Measurements from ENCODE around the gene RNF167. TPM values are rescaled to one million over a fixed set of nuclear protein-coding genes. Genes with fewer than 3 reads are reported as not detected.

The RNF167 gene
- total RNA-seq, 1 experiment from 2014 or later, result 87.6 TPM

GRCh38 chr17:4940555-4941318 is 669 bp downstream of the RNF167 start:
- H3K4me3 ChIP-seq (ENCODE audit: insufficient read depth, low read depth, low read length), result peak overlapping the region; percentile 89
- DNase-seq, result peak; percentile 92
- H3K27me3 ChIP-seq (ENCODE audit: control insufficient read depth, insufficient read depth, low read length), result no peaks in the 10 kb centered on the region
- peaks cover 33% of the 10 kb centered on the region for H3K36me3 ChIP-seq (replicated peaks; ENCODE audit: control insufficient read depth, insufficient read depth, low read length)

GRCh38 chr17:4941319-4941610 is 1.2 kb downstream of the RNF167 start:
- H3K4me3 ChIP-seq (ENCODE audit: insufficient read depth, low read depth, low read length), result peak overlapping the region; percentile 89; the same call in 1 of the 2 replicates
- no peaks in the 10 kb centered on the region for H3K27me3 ChIP-seq (ENCODE audit: control insufficient read depth, insufficient read depth, low read length)
- H3K36me3 ChIP-seq (replicated peaks; ENCODE audit: control insufficient read depth, insufficient read depth, low read length), result peaks cover 38% of the 10 kb centered on the region
- DNase-seq, result no peak

- Histone ChIP-seq H3K36me3 (replicated peaks; ENCODE audit: control insufficient read depth, insufficient read depth, low read length) (peaks cover 36% of the 10 kb centered on the region), H3K27me3 (ENCODE audit: control insufficient read depth, insufficient read depth, low read length) (no peaks in the 10 kb centered on the region)
Observed at GRCh38 chr17:4942760-4943508, 2.9 kb downstream of the RNF167 start.

GRCh38 chr17:4944163-4944553 is 4.1 kb downstream of the RNF167 start:
- Histone ChIP-seq H3K4me3 (ENCODE audit: insufficient read depth, low read depth, low read length) (no peak overlapping the region), H3K27me3 (ENCODE audit: control insufficient read depth, insufficient read depth, low read length) (no peaks in the 10 kb centered on the region), H3K36me3 (replicated peaks; ENCODE audit: control insufficient read depth, insufficient read depth, low read length) (peaks cover 34% of the 10 kb centered on the region)
- peak; percentile 51 for DNase-seq

More at GRCh38 chr17:4942760-4943508, 2.9 kb downstream of the RNF167 start:
- no peak overlapping the region for H3K4me3 ChIP-seq (ENCODE audit: insufficient read depth, low read depth, low read length)
- DNase-seq, result no peak

- Histone ChIP-seq H3K36me3 (replicated peaks; ENCODE audit: control insufficient read depth, insufficient read depth, low read length) (peaks cover 34% of the 10 kb centered on the region), H3K27me3 (ENCODE audit: control insufficient read depth, insufficient read depth, low read length) (no peaks in the 10 kb centered on the region), H3K4me3 (ENCODE audit: insufficient read depth, low read depth, low read length) (no peak overlapping the region)
- peak; percentile 31 for DNase-seq
Observed at GRCh38 chr17:4944554-4945175, 4.6 kb downstream of the RNF167 start.

GRCh38 chr17:4945176-4945943 is 5.3 kb downstream of the RNF167 start:
- H3K27me3 ChIP-seq (ENCODE audit: control insufficient read depth, insufficient read depth, low read length), result no peaks in the 10 kb centered on the region
- peaks cover 34% of the 10 kb centered on the region for H3K36me3 ChIP-seq (replicated peaks; ENCODE audit: control insufficient read depth, insufficient read depth, low read length)
- DNase-seq, result peak; percentile 72
- H3K4me3 ChIP-seq (ENCODE audit: insufficient read depth, low read depth, low read length), result no peak overlapping the region

GRCh38 chr17:4945944-4946280 is 5.8 kb downstream of the RNF167 start:
- Histone ChIP-seq H3K36me3 (replicated peaks; ENCODE audit: control insufficient read depth, insufficient read depth, low read length) (peaks cover 34% of the 10 kb centered on the region), H3K27me3 (ENCODE audit: control insufficient read depth, insufficient read depth, low read length) (no peaks in the 10 kb centered on the region), H3K4me3 (ENCODE audit: insufficient read depth, low read depth, low read length) (no peak overlapping the region)
- peak; percentile 29 for DNase-seq

GRCh38 chr17:4946312-4946976 is 6.4 kb downstream of the RNF167 start:
- Histone ChIP-seq H3K4me3 (ENCODE audit: insufficient read depth, low read depth, low read length) (peak overlapping the region; percentile 100), H3K36me3 (replicated peaks; ENCODE audit: control insufficient read depth, insufficient read depth, low read length) (peaks cover 34% of the 10 kb centered on the region)
- DNase-seq, result no peak

GRCh38 chr17:4947010-4947410 is 6.9 kb downstream of the RNF167 start:
- DNase-seq, result no peak
- Histone ChIP-seq H3K4me3 (ENCODE audit: insufficient read depth, low read depth, low read length) (peak overlapping the region; percentile 100), H3K27me3 (ENCODE audit: control insufficient read depth, insufficient read depth, low read length) (no peaks in the 10 kb centered on the region), H3K36me3 (replicated peaks; ENCODE audit: control insufficient read depth, insufficient read depth, low read length) (peaks cover 32% of the 10 kb centered on the region)

More at GRCh38 chr17:4946312-4946976, 6.4 kb downstream of the RNF167 start:
- H3K27me3 ChIP-seq (ENCODE audit: control insufficient read depth, insufficient read depth, low read length), result no peaks in the 10 kb centered on the region

- H3K36me3 ChIP-seq (replicated peaks; ENCODE audit: control insufficient read depth, insufficient read depth, low read length), result peaks cover 27% of the 10 kb centered on the region
- no peaks in the 10 kb centered on the region for H3K27me3 ChIP-seq (ENCODE audit: control insufficient read depth, insufficient read depth, low read length)
- peak; percentile 91 for DNase-seq
- peak overlapping the region; percentile 100 for H3K4me3 ChIP-seq (ENCODE audit: insufficient read depth, low read depth, low read length)
Observed at GRCh38 chr17:4947411-4948165, 7.5 kb downstream of the RNF167 start.

- H3K36me3 ChIP-seq (replicated peaks; ENCODE audit: control insufficient read depth, insufficient read depth, low read length), result peaks cover 19% of the 10 kb centered on the region
- peak within 1 kb of the TSS; percentile 100 for H3K4me3 ChIP-seq (ENCODE audit: insufficient read depth, low read depth, low read length)
- DNase-seq, result peak; percentile 97
- H3K27me3 ChIP-seq (ENCODE audit: control insufficient read depth, insufficient read depth, low read length), result no peaks in the 10 kb centered on the region
Observed at GRCh38 chr17:4948166-4948930, 8.3 kb downstream of the RNF167 start, which contains the start of gene PFN1. TSS of gene PFN1 (minus strand) at chr17:4948530. CDS start at chr17:4948394, 136 bp downstream.

- peak overlapping the region; percentile 100 for H3K4me3 ChIP-seq (ENCODE audit: insufficient read depth, low read depth, low read length)
- no peaks in the 10 kb centered on the region for H3K27me3 ChIP-seq (ENCODE audit: control insufficient read depth, insufficient read depth, low read length)
- peaks cover 18% of the 10 kb centered on the region for H3K36me3 ChIP-seq (replicated peaks; ENCODE audit: control insufficient read depth, insufficient read depth, low read length)
- DNase-seq, result peak; percentile 99
Observed at GRCh38 chr17:4948931-4949320, 8.9 kb downstream of the RNF167 start.
